ENCODE measurements around the gene EGFL7.

DNA sequence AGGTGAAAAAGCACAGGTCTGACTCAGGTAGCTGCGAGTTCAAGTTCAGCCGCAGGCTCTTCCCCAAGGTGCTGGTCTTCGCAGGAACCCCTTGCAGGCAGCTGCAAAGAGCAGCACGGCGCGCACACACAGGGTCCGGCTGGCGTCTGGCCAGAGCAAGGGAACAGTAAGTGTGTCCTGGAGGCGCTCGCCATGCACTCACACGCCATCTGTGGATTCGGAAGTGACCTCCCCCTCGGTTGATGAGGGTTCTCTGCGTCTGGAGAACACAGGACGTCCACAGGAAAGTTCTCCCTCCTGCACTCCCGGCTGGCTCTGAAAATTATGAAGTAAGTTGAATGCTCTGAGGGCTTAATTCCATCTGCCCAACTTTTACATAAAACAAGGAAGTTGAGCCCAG, 14.0 kb upstream of the EGFL7 start:
- TF ChIP-seq, protein P1, sequence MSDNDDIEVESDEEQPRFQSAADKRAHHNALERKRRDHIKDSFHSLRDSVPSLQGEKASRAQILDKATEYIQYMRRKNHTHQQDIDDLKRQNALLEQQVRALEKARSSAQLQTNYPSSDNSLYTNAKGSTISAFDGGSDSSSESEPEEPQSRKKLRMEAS (IDR thresholded peaks at IDR 0.05): no peak
- TF ChIP-seq RAD21 (IDR thresholded peaks at IDR 0.05): no peak
- TF ChIP-seq, protein P2, sequence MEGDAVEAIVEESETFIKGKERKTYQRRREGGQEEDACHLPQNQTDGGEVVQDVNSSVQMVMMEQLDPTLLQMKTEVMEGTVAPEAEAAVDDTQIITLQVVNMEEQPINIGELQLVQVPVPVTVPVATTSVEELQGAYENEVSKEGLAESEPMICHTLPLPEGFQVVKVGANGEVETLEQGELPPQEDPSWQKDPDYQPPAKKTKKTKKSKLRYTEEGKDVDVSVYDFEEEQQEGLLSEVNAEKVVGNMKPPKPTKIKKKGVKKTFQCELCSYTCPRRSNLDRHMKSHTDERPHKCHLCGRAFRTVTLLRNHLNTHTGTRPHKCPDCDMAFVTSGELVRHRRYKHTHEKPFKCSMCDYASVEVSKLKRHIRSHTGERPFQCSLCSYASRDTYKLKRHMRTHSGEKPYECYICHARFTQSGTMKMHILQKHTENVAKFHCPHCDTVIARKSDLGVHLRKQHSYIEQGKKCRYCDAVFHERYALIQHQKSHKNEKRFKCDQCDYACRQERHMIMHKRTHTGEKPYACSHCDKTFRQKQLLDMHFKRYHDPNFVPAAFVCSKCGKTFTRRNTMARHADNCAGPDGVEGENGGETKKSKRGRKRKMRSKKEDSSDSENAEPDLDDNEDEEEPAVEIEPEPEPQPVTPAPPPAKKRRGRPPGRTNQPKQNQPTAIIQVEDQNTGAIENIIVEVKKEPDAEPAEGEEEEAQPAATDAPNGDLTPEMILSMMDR (IDR thresholded peaks at IDR 0.05; ENCODE audit: low read depth, low read length, missing input control): no peak
- no peak for TF ChIP-seq TAF1 (conservative IDR thresholded peaks at IDR 0.05)
- TF ChIP-seq, protein P3, sequence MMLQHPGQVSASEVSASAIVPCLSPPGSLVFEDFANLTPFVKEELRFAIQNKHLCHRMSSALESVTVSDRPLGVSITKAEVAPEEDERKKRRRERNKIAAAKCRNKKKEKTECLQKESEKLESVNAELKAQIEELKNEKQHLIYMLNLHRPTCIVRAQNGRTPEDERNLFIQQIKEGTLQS (IDR thresholded peaks at IDR 0.05): no peak
- no peak for TF ChIP-seq HNF4A (conservative IDR thresholded peaks at IDR 0.05)
- TF ChIP-seq SP1 (IDR thresholded peaks at IDR 0.05): peak; percentile 44
- peak; percentile 91 for TF ChIP-seq NR2F2 (IDR thresholded peaks at IDR 0.05)
- no peak for TF ChIP-seq YY1 (IDR thresholded peaks at IDR 0.05)
